ENCODE measurements around the gene S100A16.
"Not testable (repeated sequence)": the region's sequence is repeated elsewhere in the genome, so short reads cannot be mapped to it uniquely, and the experiment has no call there.

The S100A16 gene

GRCh38 chr1:153614189-153614900 is 1.4 kb upstream of the S100A16 start:
- DNase-seq: no peak

DNA sequence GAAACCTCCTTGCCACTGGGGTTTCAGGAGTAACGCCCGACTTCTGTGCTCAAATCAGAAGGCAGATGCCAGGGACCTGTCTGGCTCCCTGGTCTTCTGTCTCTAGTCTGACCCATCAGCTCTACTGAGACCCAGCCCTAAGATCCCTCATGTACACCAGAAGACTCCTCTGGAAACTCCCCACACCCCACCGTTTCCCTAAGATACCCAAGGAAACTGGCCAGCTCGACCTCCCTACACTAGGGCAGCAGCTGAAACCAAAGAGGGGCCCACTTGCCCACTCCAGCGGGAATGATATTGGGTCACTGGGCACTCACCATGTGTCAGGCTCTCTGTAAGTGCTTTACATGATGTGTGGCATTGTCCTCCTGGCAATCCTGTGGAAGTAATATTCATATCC is 469 bp upstream of the S100A16 start:
- no peak for DNase-seq

DNA sequence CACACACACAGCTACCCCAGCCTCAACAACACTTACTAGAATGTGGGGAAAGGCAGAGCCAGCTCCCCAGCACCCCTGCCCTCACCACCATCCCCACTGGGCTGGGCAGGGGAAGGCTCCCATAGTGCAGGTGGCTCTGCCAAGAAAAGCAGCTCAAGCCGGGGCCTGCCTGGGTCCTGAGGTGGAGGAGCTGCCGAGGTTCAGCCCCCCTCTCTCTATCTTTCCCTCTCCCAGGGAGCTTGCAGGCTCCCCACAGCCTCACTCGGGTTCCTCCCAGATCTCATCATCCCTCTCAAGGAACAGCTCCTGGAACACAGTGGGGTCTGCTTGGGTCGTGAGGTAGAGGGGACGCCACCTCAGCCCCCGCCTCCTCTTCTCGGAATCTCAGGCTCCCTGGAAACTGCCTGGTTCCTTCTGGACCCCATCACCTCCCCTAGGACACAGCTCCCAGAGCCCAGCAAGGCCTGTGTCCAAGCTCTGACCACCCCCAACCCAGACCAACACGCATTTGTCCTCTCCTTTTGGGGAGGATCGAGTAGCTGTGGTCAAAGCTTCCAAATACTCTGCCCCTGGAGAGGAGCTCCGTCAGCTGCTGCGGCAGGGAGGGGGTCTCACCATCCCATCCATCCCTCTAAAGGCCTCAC is 704 bp downstream of the S100A16 start:
- no peak for DNase-seq

- DNase-seq: no peak
Measured at GRCh38 chr1:153611356-153611755, 1.6 kb downstream of the S100A16 start.

DNA sequence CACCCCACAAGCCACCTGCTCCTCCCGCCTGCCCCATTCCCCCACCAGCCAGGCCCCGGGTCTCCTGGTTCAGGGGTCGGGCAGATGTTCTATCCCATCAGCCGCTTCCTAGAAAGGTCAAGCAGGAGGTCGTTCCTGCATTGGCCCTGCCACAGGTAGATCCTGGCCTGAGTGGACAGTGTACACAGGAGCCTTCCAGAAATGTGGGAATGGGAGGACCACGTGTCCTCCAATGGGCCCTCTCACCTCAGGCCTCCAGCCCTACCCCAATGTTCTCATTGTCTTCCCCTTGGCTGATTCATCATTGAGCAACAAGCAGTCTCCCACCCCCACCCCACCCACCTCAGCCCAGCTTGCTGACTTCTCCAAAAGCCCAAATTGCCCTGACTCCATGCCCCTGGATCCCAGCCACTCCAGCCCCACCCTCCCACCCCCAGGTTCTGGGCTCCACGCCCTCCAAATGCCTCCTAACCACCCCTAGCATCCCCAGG is 2.1 kb downstream of the S100A16 start:
- no peak for DNase-seq

DNA sequence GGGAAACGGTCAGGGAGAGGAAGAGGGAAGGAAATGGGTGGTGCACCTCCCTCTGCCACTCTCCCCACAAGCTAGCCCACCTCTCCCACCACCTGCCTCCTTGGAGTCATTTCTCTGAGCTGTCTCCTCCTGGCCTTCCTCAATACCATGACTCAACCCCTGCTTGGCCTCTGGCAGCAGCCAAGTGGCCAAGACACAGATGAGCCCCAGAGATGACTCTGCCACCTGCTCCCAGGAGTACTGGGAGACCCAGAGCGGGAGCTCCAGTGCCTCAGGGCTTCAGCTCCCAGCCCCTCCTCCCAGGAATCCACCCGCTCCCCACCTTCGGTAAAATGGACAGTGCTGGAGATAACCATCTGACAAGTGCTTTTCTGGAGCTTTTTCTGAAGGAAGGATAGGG is 2.6 kb downstream of the S100A16 start:
- DNase-seq: no peak

- DNase-seq: no peak
Measured at GRCh38 chr1:153609585-153609907, 3.4 kb downstream of the S100A16 start.

DNA sequence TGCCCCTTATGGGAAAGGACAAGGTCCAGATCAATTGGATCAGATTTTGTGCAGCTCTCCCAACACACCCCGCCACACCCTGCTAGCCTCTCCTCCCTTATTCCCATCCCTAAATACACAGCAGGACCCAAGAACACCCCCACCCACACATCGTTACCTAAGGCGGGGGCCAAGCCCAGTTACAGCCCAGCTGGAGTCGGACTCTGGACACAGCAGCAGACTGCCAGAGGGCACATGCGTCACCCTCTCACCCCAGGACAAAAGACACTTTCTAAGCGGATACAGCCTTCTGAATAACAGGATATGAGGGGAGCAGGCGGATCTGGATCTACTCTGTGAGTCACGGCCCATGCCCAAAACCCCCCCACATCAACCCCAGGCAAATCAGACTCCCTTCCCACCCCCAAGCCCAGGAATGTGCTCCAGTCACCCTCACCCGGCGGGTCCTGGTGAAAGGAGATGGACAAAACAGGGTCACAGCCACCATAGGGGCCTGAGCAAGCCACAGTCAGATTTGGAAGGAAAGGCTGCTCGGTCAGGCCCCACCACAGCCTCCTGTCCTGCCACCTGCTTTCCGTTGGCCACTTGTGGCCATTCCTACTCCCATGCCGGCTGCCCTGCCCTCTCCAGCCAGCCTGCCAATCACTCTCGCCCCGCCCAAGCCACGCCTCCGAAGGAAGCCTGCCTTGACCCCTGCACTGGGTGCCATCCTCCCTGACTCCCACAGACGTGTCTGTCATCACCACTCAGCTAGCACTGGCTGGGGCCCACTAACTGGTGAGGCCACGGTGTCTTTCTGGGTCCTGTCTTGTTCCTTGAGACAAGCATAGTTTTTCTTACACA is 4.0 kb downstream of the S100A16 start:
- DNase-seq: no peak

DNA sequence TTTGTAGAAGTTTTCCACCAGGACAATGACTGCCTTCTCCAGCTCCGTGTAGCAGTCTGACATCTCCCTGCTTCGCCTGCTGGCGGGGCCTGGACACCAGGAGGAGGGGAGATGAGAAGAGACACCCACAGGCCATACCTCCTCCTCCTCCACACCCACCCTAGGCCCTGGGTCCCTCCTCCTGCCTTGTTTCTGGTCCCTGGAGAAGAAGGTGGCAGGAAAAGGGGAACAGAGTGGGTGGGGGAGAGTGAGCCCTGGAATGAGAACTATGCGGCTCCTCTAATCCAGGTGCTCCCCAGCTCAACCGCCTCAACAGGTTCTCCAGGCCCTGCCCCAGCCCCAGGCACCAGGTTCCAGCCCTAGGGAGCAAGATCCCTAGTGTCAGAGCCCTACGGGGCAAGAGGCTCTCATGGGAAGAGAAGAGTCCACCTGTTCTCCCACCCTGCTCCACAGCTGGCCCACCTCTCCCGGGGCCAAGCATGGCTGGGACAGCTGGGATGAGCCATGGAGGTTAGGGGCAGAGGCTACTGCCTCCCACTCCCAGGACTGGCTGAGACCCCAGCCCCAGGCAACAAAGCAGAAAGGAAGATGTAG is 4.8 kb downstream of the S100A16 start:
- DNase-seq: no peak

DNA sequence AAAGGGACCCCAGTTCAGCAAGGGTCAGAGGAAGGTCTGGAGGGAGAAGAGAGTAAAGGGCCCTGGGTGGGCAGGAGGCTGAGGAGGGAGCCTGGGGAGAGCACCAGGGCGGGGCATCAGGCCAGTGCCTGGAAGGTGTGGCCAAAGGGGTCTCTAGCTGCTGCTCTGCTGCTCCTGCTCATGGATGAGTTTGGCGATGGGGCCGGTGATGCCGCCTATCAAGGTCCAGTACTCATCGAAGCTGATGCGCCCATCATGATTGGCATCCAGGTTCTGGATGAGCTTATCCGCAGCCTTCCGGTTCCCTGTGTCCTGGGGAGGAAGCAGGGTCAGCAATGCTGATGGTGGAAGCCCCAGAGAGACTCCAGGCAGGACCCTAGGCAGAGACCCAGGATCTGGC is 5.6 kb downstream of the S100A16 start:
- no peak for DNase-seq

GRCh38 chr1:153606194-153606593 is 6.7 kb downstream of the S100A16 start:
- no peak for DNase-seq

GRCh38 chr1:153602749-153603148 is 10.2 kb downstream of the S100A16 start:
- DNase-seq: no peak

DNA sequence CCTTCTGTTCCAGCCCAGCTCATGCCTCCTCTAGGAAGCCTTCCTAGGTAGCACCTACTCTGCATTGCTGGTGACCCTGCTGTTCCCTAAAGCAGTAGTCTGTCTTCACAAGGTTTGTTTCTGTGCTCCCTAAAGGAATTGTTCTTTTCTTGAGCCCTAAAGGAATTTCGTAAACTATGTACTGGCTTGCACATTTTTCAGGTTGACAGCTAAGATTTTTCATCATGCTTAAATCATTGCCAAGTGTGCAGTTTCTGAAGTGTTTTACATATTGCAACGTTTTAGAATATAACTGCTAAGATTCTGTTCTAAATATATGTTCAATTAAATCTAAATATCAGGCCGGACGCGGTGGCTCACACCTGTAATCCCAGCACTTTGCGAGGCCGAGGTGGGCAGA is 13.1 kb downstream of the S100A16 start:
- DNase-seq: no peak

DNA sequence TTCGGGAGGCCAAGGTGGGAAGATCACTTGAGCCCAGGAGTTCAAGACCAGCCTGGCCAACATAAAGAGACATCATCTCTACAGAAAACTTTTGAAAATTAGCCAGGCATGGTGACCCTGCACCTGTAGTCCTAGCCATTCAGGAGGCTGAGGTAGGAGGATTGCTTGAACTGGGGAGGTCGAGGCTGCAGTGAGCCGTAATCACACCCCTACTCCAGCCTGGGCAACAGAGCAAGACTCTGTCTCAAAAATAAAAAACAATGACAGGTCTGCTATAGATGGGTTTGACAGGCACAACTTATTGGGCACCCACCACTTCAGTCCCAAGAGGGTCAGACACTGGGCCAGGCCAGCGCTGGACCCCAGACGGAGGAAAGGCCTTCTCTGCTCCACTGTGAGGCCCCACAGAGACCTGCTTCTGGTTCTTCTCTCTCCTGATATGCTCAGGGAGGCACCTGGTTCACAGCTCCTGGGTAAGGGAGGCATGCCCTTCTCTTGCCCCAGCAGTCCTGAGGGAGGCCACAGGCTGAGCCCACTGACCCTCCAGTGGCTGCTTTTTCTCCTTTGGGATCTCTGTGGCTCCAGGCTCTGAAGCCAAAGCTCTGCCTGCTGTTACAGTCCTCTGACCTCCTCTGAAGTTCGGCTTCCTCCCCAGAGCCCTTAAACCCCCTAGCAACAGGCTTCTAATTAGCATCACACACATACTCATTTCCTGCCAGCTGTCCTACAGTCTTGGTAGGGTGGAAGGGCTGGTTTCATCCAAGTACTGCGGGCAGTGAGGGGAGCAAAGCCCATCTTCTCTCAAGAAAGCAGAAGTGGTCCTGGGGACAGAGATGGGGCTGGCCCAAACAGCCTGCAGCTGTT is 14.4 kb downstream of the S100A16 start:
- no peak for DNase-seq

DNA sequence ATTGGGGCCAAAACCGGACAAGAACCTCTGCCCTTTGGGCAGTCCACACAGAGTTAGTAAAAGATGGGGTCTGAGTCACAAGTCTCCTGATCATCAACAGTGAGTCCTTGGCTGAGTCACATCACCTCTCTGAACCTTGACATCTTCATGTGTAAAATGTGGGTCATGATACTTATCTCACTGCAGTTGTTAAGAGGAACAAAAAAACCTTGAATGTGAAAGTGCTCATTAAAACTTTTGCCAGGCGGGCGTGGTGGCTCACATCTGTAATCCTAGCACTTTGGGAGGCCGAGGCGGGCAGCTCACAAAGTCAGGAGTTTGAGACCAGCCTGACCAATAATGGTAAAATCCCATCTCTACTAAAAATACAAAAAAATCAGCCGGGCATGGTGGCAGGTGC is 15.7 kb downstream of the S100A16 start:
- DNase-seq: no peak

DNA sequence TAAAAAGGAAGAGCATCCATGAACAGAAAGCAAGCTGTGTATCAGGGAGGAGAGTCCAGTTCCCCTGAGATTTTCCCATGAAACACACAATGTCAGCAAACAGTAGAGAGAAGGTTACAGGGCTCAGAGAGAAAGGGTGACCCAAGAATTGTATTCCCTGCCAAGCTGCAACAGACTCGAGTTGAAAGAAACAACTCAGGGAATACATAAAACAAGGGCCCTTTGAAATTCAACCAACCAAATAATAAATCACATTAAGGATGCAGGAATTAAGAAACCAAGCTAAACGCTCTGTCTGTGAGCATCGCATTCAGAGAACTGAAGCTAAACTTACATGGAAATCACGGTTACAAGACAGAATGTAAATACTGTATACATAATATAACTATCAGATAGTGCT is 20.2 kb downstream of the S100A16 start:
- no peak for DNase-seq

- DNase-seq: no peak
Measured at GRCh38 chr1:153588482-153588881, 24.5 kb downstream of the S100A16 start.

- not testable (repeated sequence) for DNase-seq
Measured at GRCh38 chr1:153588033-153588432, 24.9 kb downstream of the S100A16 start.

DNA sequence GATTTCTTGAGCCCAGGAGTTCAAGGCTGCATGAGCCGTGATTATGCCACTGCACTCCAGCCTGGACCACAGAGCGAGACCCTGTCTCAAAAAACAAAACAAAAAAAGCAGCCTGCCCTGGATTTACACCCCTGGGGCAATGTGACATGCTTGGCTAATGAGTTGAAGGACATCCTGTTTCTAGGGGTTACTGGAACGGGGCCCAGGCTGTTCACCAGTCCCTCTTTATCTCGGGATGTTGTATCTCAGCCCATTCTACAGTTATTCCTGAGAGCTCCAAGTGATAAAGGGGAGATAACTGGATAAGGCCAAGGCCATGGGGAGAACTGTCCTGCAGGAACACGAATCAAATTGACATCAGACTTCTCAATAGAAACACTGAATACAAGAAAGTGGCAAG is 25.6 kb downstream of the S100A16 start:
- no peak for DNase-seq

DNA sequence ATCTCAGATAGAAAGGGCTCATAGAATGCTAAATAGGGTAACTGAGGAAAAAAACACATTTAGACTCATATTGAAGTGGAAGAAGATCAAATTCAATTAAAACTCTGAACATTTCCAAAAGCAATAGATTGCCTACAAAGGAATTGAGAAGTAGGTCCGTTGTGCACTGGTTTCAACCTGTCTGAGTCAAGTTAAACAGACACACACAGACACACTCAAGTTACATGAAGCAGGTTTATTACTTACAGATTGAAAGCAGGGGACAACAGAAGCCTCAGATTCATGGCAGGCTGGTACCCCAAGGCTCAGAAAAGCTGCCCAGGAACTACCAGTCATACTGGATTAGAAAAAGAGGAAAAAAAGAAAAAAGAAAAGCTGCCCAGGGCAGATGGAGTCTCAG is 26.6 kb downstream of the S100A16 start:
- DNase-seq: no peak

GRCh38 chr1:153585006-153585405 is 27.9 kb downstream of the S100A16 start:
- DNase-seq: no peak

DNA sequence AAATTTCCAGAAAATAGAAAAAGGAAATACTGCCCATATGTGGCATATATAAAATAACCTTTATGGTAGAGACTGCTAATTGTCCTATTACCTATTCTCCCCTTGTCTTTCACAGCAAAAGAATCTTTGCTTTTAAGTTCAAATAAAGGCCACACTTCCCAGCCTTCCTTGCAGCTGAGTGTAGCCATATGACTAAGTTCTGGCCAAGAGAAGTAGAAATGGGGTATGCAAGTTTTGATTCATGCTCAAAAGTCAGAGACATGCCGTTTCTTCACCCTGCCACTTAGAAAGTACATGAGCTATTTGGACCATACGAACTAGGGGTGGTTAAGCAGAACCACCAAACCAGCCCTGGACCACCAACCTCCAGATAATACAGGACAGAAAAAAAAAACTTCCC is 29.0 kb downstream of the S100A16 start:
- no peak for DNase-seq

- not testable (repeated sequence) for DNase-seq
Measured at GRCh38 chr1:153583514-153583913, 29.4 kb downstream of the S100A16 start.
